ENCODE data around the gene CBFB.

GRCh38 chr16:67053767-67054334 is 24.9 kb downstream of the CBFB start:
- no peak for TF ChIP-seq CTCF (IDR thresholded peaks at IDR 0.05)
- no peak for TF ChIP-seq POLR2A (IDR thresholded peaks at IDR 0.05)

Data from right lobe of liver (tissue), 4 donors.